Kidney (tissue), 14 donors: ENCODE results near the gene CTNND2. TPM values are rescaled to one million over a fixed set of nuclear protein-coding genes. Genes with fewer than 3 reads are reported as not detected.

Source experiments
- DNase-seq, 5 donors: peaks; one replicate each; pipeline ENCODE4 v3.0.0-alpha.2; 2013 to 2020
- FAIRE-seq: peaks from 2 replicates; lab custom pipeline; 2012; peaks lifted over from hg19 to GRCh38; lab: Jason Lieb, UNC
- H3K27ac ChIP-seq, 2 donors: one replicate each; pipeline ENCODE4 v1.7.0; 2013; ENCODE audit warnings: low read depth in 2 of 2, low read length in 2 of 2, inconsistent platforms in 1 of 2
- H3K27me3 ChIP-seq: one replicate; pipeline ENCODE4 v1.7.1; 2013; ENCODE audit warnings: low read length, inconsistent platforms; ENCODE audit not compliant: control insufficient read depth, insufficient read depth
- H3K36me3 ChIP-seq, 3 donors: one replicate each; pipeline versions ENCODE4 v1.7.0 to v1.7.1; 2013; ENCODE audit warnings: low read length in 3 of 3, control low read depth in 1 of 3, inconsistent platforms in 1 of 3; ENCODE audit not compliant: insufficient read depth in 3 of 3, control insufficient read depth in 2 of 3
- H3K4me1 ChIP-seq, 3 donors: one replicate each; pipeline versions ENCODE4 v1.7.0 to v1.7.1; 2013; ENCODE audit warnings: low read length in 3 of 3, inconsistent platforms in 1 of 3, low read depth in 1 of 3; ENCODE audit not compliant: control insufficient read depth in 2 of 3, insufficient read depth in 2 of 3
- H3K4me3 ChIP-seq, 3 donors: one replicate each; pipeline versions ENCODE4 v1.7.0 to v1.8.1; 2013; ENCODE audit warnings: low read length in 3 of 3, control low read depth in 1 of 3, inconsistent platforms in 1 of 3
- H3K9ac ChIP-seq, 3 donors: one replicate each; pipeline versions ENCODE4 v1.7.0 to v1.7.1; 2013; ENCODE audit warnings: low read length in 3 of 3, control low read depth in 1 of 3, inconsistent platforms in 1 of 3
- H3K9me3 ChIP-seq, 3 donors: one replicate each; pipeline versions ENCODE4 v1.7.0 to v1.7.1; 2013; ENCODE audit warnings: low read length in 3 of 3, control low read depth in 1 of 3, inconsistent platforms in 1 of 3; ENCODE audit not compliant: control insufficient read depth in 2 of 3, insufficient read depth in 1 of 3
- CTCF ChIP-seq: IDR thresholded peaks from 3 replicates; pipeline ENCODE4 v1.5.1; 2012; ENCODE audit warnings: mild to moderate bottlenecking, moderate library complexity, borderline replicate concordance; ENCODE audit not compliant: insufficient read depth; ENCODE audit errors: extremely low read depth
- intact Hi-C: fragments of 100-400 bp; cut with DNase I; formaldehyde crosslinking; loops from one replicate; pipeline ENCODE4 v1.11.1; 2022
- polyA plus RNA-seq: library from polyadenylated mRNA; stranded (reverse); fragments of 350-450 nt; fragmentation: Illumina TruSeq; extraction: RNeasy Lipid Tissue Mini Kit (QIAGEN cat#74804); gene quantifications from one replicate; pipeline ENCODE4 v1.2.3, GENCODE V29; 2014; ENCODE audit warnings: low read depth, low replicate concordance; ENCODE audit not compliant: insufficient read depth
- total RNA-seq: library from RNA; stranded (reverse); fragmentation: NEBNext Ultra II Directional; extraction: Animal tissue kit (Norgen Biotek cat#: 25700); gene quantifications from one replicate; pipeline ENCODE4 v1.2.1, GENCODE V29; 2021
- donor health status: control.
- donor health status: control.
- donor health status: control.
- donor health status: control.
- donor health status: control.
- donor health status: DM: yes; HTN: yes; CAD: no.
- donor health status: Normal renal cell carcinoma (clear cell type).

Gene CTNND2
- total and polyA plus RNA-seq, 2 donors from 2014 or later: 0.15 to 0.79 TPM

GRCh38 chr5:11240293-11241190 lies 663.7 kb downstream of the CTNND2 start:
- no peaks in the 10 kb centered on the region for H3K27me3 ChIP-seq
- no peak for DNase-seq
- FAIRE-seq: no peak
- H3K36me3 ChIP-seq: no peaks in the 10 kb centered on the region
- H3K27ac ChIP-seq: no peak overlapping the region
- no peak overlapping the region for H3K4me3 ChIP-seq
- H3K9me3 ChIP-seq: no peaks in the 10 kb centered on the region
- H3K9ac ChIP-seq: no peak overlapping the region
- H3K4me1 ChIP-seq: no peaks in the 10 kb centered on the region
- intact Hi-C loops: no loop called here
- TF ChIP-seq CTCF: no peak

GRCh38 chr5:11239261-11240015 lies 664.8 kb downstream of the CTNND2 start:
- Histone ChIP-seq H3K4me3 (no peak overlapping the region), H3K4me1 (no peaks in the 10 kb centered on the region), H3K36me3 (no peaks in the 10 kb centered on the region), H3K27ac (no peak overlapping the region), H3K9ac (no peak overlapping the region), H3K9me3 (no peaks in the 10 kb centered on the region), H3K27me3 (no peaks in the 10 kb centered on the region)
- no peak for TF ChIP-seq CTCF
- no peak for FAIRE-seq
- DNase-seq: no peak
- intact Hi-C loops: no loop called here

- H3K36me3 ChIP-seq: no peaks in the 10 kb centered on the region
- H3K9ac ChIP-seq: no peak overlapping the region
- intact Hi-C loops: no loop called here
- DNase-seq (peak in 1 of 5 donors; percentile 42), FAIRE-seq (no peak)
- H3K9me3 ChIP-seq: no peaks in the 10 kb centered on the region
- no peak overlapping the region for H3K4me3 ChIP-seq
- no peaks in the 10 kb centered on the region for H3K27me3 ChIP-seq
- H3K4me1 ChIP-seq: no peaks in the 10 kb centered on the region
- no peak for TF ChIP-seq CTCF
- no peak overlapping the region for H3K27ac ChIP-seq
Measured at GRCh38 chr5:11234501-11234911, 669.7 kb downstream of the CTNND2 start.
